ENCODE results near the gene EYS. TPM values are rescaled to one million over a fixed set of nuclear protein-coding genes. Genes with fewer than 3 reads are reported as not detected.

The EYS gene
- total RNA-seq (under 1 TPM; 0.03 to 0.25 (median 0.13) TPM), polyA plus RNA-seq (under 1 TPM; 0.04 to 0.14 TPM)

DNA sequence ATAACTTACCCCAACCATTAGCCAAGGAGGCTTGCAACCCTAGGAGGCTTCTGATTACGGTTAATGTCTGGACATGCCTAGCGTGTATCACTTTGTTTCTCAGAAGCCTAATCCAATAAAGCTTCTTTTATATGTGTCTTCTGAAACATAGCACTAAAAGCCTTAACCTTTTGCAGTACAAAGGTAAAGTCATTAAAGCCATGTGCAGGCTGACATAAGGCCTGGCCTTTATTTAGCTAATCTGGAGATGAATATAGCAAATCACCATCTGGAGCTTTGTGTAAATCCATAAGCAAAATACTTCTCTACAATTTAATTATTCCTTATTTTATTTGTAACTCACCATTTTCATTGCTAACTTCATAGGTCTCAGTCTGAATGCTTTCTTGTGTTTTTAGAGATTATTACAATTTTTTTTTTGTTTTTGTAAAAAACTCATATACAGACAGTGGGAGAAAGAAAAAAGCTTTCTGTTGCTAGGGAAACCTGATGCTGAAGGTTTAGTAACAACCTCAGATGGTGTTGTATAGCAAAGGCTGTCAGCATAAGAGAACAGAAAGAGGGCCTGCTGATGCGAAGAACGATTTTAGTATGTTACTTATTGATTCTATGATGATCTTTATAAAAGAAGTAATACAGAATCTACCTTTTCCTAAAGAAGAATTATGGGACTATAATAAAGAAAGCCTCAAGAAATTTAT is at the start of gene EYS:
Gene EYS, minus strand, starts transcription at position 101 of the 701 bp plus-strand sequence. CDS start 211,816 bp downstream, outside the sequence.
- FAIRE-seq (no peak), ATAC-seq (peak in 1 of 4 donors; percentile 50), DNase-seq (no peak)
- no peaks in the 10 kb centered on the region for H3K4me1 ChIP-seq
- H3K9me3 ChIP-seq, result no peaks in the 10 kb centered on the region
- H3K27me3 ChIP-seq, result no peaks in the 10 kb centered on the region
- TF ChIP-seq, protein P1, sequence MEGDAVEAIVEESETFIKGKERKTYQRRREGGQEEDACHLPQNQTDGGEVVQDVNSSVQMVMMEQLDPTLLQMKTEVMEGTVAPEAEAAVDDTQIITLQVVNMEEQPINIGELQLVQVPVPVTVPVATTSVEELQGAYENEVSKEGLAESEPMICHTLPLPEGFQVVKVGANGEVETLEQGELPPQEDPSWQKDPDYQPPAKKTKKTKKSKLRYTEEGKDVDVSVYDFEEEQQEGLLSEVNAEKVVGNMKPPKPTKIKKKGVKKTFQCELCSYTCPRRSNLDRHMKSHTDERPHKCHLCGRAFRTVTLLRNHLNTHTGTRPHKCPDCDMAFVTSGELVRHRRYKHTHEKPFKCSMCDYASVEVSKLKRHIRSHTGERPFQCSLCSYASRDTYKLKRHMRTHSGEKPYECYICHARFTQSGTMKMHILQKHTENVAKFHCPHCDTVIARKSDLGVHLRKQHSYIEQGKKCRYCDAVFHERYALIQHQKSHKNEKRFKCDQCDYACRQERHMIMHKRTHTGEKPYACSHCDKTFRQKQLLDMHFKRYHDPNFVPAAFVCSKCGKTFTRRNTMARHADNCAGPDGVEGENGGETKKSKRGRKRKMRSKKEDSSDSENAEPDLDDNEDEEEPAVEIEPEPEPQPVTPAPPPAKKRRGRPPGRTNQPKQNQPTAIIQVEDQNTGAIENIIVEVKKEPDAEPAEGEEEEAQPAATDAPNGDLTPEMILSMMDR (IDR thresholded peaks at IDR 0.05), result no peak
- H3K36me3 ChIP-seq, result no peaks in the 10 kb centered on the region
- H3K4me3 ChIP-seq, result no peak within 1 kb of the TSS
- no peak within 1 kb of the TSS for H3K27ac ChIP-seq
- WGBS, 2 donors, result 68 to 71% methylated on average over 4 of the region's 4 CpGs
- intact Hi-C loops (cut with DNase I), result no loop called here

DNA sequence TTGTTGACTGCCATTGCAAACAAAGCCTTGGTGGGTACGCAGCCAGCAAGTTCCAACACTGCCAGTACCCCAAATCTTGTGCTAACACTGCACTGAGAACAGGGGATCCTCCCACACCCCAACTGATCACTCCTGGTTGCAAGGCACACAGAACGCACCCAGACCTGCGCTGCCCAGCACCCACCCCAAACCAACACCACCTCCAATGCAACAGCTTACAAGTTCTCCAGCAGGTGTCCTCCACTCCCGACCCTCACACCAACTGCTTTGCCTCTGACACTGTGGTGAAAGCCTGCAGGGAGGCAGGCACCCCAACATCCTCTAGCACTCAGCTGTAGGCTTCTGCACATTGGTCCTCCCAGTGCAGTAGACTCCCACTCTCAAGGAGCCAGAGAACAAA is 39.3 kb upstream of the EYS start:
- WGBS, 2 donors, result 66 to 83% methylated on average over 4 of the region's 4 CpGs

DNA sequence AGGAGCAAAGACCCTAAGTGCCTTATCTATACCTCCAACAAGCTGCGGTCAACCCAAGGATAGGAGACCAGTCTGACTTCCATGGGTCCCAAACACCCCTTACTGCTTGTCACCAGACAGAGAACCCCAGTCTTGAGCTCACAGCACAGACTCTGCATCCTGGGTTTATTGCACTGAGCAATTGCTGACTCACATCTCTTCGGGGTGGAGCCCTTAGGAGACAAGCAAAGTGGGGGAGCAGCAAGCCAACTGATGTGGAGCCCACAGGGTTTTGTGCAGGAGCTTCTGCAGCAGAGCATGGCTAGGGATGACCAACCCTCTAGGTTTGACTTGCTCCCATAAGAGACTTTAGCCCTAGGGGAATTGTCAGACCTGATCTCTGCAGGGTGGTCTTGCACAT is 38.6 kb upstream of the EYS start:
- no peak for DNase-seq
- no peak for ATAC-seq
- H3K27me3 ChIP-seq, result no peaks in the 10 kb centered on the region
- H3K36me3 ChIP-seq, result no peaks in the 10 kb centered on the region
- H3K4me3 ChIP-seq, result no peak overlapping the region
- H3K9me3 ChIP-seq, result no peaks in the 10 kb centered on the region
- intact Hi-C loops (cut with DNase I), result no loop called here
- no peak for FAIRE-seq
- no peak overlapping the region for H3K27ac ChIP-seq
- TF ChIP-seq, protein P1 (IDR thresholded peaks at IDR 0.05), result no peak
- 66 to 82% methylated on average over 2 of the region's 2 CpGs for WGBS, 2 donors
- H3K4me1 ChIP-seq, result no peaks in the 10 kb centered on the region

More for the DNA sequence above, 39.3 kb upstream of the EYS start:
- H3K36me3 ChIP-seq, result no peaks in the 10 kb centered on the region
- H3K27me3 ChIP-seq, result no peaks in the 10 kb centered on the region
- FAIRE-seq (no peak), DNase-seq (no peak), ATAC-seq (no peak)
- H3K4me1 ChIP-seq, result no peaks in the 10 kb centered on the region
- H3K27ac ChIP-seq, result no peak overlapping the region
- intact Hi-C loops (cut with DNase I), result no loop called here
- no peak overlapping the region for H3K4me3 ChIP-seq
- TF ChIP-seq, protein P1 (IDR thresholded peaks at IDR 0.05), result no peak
- H3K9me3 ChIP-seq, result no peaks in the 10 kb centered on the region

DNA sequence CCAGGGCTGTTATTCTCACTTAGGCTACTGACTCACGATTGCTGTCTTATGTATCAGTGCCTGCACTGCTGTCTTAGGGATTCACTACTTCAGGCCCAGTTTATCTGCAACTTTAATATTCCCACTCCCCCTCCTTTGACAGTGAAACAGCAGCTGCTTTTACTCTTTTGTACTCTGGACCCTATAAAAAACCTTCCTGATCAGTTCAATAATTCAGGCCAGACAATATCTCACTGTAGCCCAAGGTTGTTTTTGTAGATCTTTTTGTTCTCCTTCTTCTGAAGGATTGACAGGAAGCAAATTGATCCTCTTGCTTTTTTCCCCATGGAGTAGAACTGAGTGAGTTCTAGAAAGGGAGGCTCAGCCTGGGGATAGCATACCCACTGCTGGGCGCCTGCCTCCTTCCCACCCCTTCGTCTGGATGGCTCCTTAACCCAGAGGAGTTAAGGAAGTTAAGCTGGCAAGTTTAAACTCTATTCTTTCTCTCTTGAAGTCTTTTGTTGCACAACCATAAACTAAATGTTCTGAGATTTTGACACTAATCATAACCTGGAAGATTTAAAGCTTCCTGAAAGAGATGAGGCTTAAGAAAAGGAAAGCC is 22.0 kb upstream of the EYS start:
- no peaks in the 10 kb centered on the region for H3K4me1 ChIP-seq
- WGBS, 2 donors, result 31 to 32% methylated on average over 3 of the region's 3 CpGs
- no peak overlapping the region for H3K27ac ChIP-seq
- intact Hi-C loops (cut with DNase I), result no loop called here
- TF ChIP-seq, protein P1 (IDR thresholded peaks at IDR 0.05), result no peak
- FAIRE-seq, result no peak
- DNase-seq, result no peak
- no peak for ATAC-seq
- no peaks in the 10 kb centered on the region for H3K27me3 ChIP-seq
- no peak overlapping the region for H3K4me3 ChIP-seq
- no peaks in the 10 kb centered on the region for H3K9me3 ChIP-seq
- H3K36me3 ChIP-seq, result no peaks in the 10 kb centered on the region

DNA sequence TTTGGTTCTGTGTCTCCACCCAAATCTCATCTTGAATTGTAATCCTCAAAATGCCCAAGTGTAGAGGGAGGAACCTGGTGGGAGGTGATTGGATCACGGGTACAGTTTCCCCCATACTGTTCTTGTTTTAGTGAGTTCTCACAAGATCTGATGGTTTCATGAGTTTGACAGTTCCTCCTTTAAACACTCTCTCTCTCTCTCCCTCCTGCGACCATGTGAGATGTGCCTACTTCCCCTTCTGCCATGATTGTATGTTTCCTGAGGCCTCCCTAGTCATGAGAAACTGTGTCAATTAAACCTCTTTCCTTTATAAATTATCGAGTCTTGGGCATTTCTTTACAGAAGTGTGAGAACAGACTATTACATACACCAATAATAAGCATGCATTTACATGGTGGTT is 12.1 kb upstream of the EYS start:
- Histone ChIP-seq H3K4me3 (no peak overlapping the region), H3K27ac (no peak overlapping the region), H3K4me1 (no peaks in the 10 kb centered on the region), H3K9me3 (no peaks in the 10 kb centered on the region), H3K36me3 (no peaks in the 10 kb centered on the region), H3K27me3 (no peaks in the 10 kb centered on the region)
- TF ChIP-seq, protein P1 (IDR thresholded peaks at IDR 0.05), result no peak
- WGBS, 2 donors, result 52 to 74% methylated on average over 3 of the region's 3 CpGs
- DNase-seq, result no peak
- intact Hi-C loops (cut with DNase I), result no loop called here
- FAIRE-seq, result no peak
- no peak for ATAC-seq
